ENCODE results near the gene SFXN3. TPM values are rescaled to one million over a fixed set of nuclear protein-coding genes. Genes with fewer than 3 reads are reported as not detected.

The SFXN3 gene
- total and polyA plus RNA-seq, 2 experiments from 2014 or later, result 0.68 to 3.8 TPM

DNA sequence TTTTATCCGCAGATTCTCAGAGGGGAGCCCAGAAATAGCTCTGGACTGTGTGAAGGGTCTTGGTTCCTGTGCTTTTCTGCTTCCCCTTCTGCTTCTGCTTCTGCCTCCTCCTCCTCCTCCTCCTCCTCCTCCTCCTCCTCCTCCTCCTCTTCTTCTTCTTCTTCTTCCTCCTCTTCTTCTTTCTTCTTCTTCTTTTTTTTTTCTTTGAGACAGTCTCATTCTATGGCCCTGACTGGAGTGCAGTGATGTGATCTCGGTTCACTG, 11.7 kb upstream of the SFXN3 start (continued):
- no peak for TF ChIP-seq STAT1 (IDR thresholded peaks at IDR 0.05; ENCODE audit: unreplicated experiment)
- TF ChIP-seq EZH2phosphoT487 (IDR thresholded peaks at IDR 0.05; ENCODE audit: unreplicated experiment), result no peak
- TF ChIP-seq ZNF114 (CRISPR knock-in tag; IDR thresholded peaks at IDR 0.05), result no peak
- TF ChIP-seq ZNF331 (CRISPR knock-in tag; IDR thresholded peaks at IDR 0.05; ENCODE audit: low read depth), result no peak
- TF ChIP-seq, protein P1, sequence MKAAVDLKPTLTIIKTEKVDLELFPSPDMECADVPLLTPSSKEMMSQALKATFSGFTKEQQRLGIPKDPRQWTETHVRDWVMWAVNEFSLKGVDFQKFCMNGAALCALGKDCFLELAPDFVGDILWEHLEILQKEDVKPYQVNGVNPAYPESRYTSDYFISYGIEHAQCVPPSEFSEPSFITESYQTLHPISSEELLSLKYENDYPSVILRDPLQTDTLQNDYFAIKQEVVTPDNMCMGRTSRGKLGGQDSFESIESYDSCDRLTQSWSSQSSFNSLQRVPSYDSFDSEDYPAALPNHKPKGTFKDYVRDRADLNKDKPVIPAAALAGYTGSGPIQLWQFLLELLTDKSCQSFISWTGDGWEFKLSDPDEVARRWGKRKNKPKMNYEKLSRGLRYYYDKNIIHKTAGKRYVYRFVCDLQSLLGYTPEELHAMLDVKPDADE (IDR thresholded peaks at IDR 0.05), result no peak
- TF ChIP-seq, protein P2, sequence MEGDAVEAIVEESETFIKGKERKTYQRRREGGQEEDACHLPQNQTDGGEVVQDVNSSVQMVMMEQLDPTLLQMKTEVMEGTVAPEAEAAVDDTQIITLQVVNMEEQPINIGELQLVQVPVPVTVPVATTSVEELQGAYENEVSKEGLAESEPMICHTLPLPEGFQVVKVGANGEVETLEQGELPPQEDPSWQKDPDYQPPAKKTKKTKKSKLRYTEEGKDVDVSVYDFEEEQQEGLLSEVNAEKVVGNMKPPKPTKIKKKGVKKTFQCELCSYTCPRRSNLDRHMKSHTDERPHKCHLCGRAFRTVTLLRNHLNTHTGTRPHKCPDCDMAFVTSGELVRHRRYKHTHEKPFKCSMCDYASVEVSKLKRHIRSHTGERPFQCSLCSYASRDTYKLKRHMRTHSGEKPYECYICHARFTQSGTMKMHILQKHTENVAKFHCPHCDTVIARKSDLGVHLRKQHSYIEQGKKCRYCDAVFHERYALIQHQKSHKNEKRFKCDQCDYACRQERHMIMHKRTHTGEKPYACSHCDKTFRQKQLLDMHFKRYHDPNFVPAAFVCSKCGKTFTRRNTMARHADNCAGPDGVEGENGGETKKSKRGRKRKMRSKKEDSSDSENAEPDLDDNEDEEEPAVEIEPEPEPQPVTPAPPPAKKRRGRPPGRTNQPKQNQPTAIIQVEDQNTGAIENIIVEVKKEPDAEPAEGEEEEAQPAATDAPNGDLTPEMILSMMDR (conservative IDR thresholded peaks at IDR 0.05; ENCODE audit: low read depth in 2 of 2), result no peak

DNA sequence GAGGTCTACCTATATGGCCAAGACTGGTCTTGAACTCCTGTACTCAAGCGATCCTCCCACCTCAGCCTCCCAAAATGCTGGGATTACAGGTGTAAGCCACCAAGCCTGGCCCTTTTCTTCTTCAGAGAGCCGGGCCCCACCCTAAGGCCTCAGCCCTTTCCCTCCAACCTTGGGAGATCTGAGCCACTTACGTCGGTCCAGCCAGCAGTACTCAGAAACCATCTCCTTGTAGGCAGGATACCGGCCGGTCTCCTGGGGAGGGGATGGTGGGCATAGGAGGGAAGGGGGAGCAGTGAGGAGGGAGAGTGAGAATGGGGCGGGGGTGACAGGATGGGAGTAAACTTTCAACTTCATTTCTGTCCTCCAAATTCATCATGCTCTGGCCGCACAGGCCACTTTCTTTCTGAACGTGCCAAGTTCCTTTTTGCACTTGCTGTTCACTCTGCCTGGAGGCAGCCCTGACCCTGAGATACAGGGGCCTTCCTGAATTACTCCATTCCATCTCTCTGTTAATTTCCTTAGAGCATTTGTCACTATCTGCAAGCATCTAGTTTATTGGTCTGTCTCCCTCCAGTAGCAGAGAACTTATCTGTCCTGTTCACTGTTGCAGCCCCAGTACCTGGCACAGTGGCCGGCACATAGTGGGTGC, 10.5 kb upstream of the SFXN3 start:
- Histone ChIP-seq H3K27me3 (ENCODE audit: insufficient read depth) (peaks cover 51% of the 10 kb centered on the region), H2AFZ (no peak overlapping the region), H3K4me1 (ENCODE audit: insufficient read depth) (peaks cover 9% of the 10 kb centered on the region; the same call in 1 of the 2 replicates), H4K20me1 (replicated peaks; ENCODE audit: insufficient read depth) (no peaks in the 10 kb centered on the region), H3K4me2 (no peak overlapping the region), H3F3A (replicated peaks; ENCODE audit: low read depth) (no peaks in the 10 kb centered on the region), H3K27ac (ENCODE audit: low read depth) (no peak overlapping the region), H3K36me3 (ENCODE audit: insufficient read depth) (no peaks in the 10 kb centered on the region), H3K4me3 (no peak overlapping the region), H3K9me2 (ENCODE audit: insufficient read depth) (no peaks in the 10 kb centered on the region), H3K79me2 (replicated peaks; ENCODE audit: insufficient read depth) (no peaks in the 10 kb centered on the region)
- H3K36me3 Mint-ChIP-seq (ENCODE audit: low read depth), result no peaks in the 10 kb centered on the region; the same call in 2 of the 3 replicates
- ATAC-seq, result no peak
- peaks cover 54% of the 10 kb centered on the region for H3K27me3 Mint-ChIP-seq (ENCODE audit: insufficient read depth, low read depth, poor library complexity)
- H3K4me3 Mint-ChIP-seq, result no peak overlapping the region
- no peak for DNase-seq (ENCODE audit: low spot score)
- H3K4me1 Mint-ChIP-seq, result peaks cover 5% of the 10 kb centered on the region; the same call in 2 of the 3 replicates
- H3K9me3 Mint-ChIP-seq, result no peaks in the 10 kb centered on the region
- H3K27ac Mint-ChIP-seq, result no peak overlapping the region
- TF ChIP-seq, protein P1 (IDR thresholded peaks at IDR 0.05), result no peak
- TF ChIP-seq STAT1 (IDR thresholded peaks at IDR 0.05; ENCODE audit: unreplicated experiment) (no peak), JUNB (IDR thresholded peaks at IDR 0.05; ENCODE audit: unreplicated experiment) (no peak), ZNF114 (CRISPR knock-in tag; IDR thresholded peaks at IDR 0.05) (no peak)
- TF ChIP-seq, protein P3, sequence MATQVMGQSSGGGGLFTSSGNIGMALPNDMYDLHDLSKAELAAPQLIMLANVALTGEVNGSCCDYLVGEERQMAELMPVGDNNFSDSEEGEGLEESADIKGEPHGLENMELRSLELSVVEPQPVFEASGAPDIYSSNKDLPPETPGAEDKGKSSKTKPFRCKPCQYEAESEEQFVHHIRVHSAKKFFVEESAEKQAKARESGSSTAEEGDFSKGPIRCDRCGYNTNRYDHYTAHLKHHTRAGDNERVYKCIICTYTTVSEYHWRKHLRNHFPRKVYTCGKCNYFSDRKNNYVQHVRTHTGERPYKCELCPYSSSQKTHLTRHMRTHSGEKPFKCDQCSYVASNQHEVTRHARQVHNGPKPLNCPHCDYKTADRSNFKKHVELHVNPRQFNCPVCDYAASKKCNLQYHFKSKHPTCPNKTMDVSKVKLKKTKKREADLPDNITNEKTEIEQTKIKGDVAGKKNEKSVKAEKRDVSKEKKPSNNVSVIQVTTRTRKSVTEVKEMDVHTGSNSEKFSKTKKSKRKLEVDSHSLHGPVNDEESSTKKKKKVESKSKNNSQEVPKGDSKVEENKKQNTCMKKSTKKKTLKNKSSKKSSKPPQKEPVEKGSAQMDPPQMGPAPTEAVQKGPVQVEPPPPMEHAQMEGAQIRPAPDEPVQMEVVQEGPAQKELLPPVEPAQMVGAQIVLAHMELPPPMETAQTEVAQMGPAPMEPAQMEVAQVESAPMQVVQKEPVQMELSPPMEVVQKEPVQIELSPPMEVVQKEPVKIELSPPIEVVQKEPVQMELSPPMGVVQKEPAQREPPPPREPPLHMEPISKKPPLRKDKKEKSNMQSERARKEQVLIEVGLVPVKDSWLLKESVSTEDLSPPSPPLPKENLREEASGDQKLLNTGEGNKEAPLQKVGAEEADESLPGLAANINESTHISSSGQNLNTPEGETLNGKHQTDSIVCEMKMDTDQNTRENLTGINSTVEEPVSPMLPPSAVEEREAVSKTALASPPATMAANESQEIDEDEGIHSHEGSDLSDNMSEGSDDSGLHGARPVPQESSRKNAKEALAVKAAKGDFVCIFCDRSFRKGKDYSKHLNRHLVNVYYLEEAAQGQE (IDR thresholded peaks at IDR 0.05; ENCODE audit: unreplicated experiment), result no peak
- TF ChIP-seq, protein P2 (conservative IDR thresholded peaks at IDR 0.05; ENCODE audit: low read depth in 2 of 2), result no peak
